Activated CD8-positive, alpha-beta memory T cell treated with anti-CD3 and anti-CD28 coated beads, Interleukin-2, amount 50 U/mL, for 1 hour (primary cell): Measurements from ENCODE around the gene KCNH2.

Experiments used
- DNase-seq: peaks from one replicate; pipeline ENCODE4 v3.0.0-alpha.2; 2020; ENCODE audit errors: extremely low read depth

KCNH2 gene

DNA sequence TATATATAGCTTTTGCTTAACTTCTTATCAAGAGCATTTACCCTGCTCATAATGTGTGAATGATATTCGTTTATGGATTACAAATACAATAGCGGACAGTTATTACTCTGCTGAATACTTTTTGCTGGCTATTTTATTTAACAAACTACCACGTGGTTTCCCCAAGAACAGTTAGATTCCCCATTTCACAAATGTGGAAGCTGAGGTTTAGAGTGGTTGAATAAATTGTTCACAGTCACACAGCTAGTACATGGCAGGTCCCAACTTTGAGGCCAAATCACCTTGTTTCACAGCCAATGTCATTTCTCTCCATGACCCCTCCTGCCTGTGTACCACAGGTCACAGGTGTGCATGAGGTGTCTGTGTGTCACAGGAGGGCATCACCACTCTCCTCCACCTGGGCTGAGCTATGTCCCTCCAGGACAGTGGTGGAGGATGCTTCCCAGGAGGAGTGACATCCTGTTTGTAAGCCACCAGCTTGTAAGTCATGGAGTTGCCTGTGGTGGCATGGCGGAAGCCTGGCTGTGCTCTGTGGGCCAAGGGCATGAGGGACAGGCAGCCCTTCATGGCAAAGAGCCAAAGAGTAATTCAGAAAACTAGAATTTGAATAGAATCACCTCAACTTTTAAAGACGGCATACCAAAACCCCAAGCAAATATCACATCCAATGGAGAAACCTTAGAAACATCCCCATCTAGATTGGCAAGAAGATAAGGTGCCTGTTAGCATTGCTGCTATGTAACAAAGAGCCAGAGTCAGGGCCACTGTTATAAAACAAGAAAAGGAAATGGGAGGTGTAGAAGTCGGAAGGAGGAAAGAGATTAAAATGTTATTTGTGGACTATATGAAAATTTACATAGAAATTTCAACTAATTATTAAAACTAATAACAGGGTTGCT is 73.9 kb downstream of the KCNH2 start:
- no peak for DNase-seq

DNA sequence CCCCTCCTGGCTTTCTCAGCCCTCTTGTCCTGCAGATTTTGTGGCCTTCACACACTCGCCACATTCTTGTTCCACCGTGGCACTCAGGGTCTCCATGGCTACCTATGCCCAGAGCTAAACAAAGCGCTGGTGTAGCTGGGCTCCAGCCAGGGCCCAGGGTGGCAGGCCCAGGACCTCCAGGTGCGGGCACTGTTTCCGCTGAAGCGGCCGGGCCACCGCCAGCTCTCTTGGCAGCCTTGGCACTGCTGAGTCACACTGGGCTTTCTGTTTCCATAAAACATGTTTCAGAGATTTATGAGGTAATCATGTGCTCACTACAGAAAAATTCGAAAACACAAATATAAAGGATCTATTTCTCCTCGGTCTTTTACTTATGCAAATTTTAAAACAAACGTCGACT is 74.5 kb downstream of the KCNH2 start:
- no peak for DNase-seq

DNA sequence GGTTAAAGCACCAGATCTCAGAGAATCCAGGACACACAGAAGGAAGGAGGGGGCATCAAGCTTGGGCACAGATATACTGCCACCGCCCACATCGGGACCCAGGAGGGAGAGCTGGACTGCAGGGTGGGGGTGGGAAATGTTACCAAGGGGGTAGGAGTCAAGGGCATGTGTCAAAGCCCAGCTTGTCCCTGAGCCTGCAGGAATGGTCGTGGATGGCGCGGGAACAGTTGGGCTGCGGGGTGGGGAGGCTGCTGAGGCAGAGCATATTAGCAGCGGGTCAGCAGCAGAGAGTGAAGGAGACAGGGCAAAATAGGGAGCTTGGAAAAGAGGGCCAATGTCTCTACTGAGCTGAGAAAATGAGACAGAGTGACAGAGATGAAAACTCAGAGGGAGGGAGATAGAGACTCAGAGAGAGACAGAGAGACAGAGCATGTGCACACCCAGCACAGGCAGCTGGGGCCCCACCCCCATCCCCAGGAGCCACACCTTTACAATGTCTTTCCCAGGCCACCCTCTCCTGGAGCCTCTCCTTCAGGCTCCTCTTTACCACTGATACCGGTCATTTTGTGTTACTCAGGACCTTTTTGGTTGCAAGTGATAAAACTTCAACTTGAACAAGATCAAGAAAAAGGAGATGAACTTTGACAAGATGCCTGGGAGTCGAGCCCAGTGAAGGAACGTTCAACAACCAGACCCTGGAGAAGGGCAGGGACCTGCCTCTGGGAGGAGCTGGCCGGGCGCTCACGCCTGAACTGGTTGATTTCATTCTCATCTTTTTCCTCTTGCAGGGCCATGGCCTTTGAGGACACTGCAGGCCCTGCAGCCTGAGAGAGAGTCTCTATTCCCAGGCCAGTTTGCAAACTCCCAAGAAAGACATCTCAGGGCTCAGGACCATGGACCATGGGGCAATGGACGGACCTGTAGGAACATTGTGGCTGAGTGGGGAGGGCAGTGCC is 75.8 kb downstream of the KCNH2 start:
- DNase-seq = no peak

DNA sequence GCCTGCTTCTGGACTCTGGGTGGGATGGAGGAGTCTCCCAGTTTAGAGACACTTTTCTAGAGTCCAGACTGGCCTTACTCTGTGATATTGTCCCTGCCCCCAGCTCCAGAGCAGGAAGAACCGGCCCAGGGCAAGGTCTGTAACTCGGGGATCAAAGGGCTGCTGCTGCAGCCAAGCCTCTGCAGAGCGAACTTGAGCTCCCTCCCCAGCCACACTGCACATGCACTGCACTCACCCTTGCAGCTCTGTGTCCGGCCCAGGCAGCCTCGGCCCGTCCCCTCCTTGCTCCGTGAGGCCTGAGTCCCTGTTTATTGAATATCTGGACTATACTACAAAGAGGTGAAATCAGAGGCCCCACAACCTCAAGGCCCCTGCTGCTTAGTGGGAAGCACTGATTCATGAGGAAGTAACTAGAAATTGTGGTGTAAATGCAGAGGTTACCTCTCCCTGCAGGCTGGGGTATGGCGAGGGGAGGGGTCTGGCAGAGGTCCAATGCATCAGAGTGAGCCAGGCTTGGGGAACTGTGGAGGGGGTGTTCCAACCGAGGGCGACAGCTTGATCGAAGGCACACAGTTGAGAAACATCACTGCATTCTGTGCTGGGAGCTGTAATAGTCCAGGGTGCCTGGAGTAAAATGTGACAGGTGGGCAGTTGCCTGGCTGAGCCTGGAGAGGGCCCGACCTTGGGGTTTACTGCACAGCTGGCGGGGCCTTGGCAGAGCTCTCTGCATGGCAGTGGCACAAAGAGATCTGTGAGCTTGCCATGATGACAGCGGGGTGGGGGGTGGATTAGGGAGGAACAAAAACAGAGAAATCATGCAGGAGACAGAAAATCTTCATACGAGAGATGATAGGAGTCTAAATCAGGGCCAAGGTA is 76.7 kb downstream of the KCNH2 start:
- no peak for DNase-seq

DNA sequence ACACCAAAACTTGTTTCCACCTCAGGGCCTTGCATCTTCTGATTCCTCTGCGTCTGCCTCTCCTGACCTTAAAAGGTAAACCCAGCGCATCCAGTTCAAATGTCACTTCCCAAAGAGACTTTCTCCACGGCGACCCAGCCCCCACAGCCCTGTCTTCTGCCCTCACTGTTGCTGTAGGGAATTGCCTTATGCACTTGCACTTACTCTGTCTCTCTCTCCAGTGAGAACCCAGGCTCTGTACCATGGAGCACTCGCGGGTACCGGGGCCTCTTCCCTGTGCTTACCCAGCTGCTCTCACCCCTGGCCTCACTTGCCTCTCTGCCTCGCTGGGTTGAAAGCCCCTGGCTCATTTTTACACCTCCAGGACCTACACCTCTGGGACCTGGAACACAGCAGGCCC is 77.4 kb downstream of the KCNH2 start:
- no peak for DNase-seq

DNA sequence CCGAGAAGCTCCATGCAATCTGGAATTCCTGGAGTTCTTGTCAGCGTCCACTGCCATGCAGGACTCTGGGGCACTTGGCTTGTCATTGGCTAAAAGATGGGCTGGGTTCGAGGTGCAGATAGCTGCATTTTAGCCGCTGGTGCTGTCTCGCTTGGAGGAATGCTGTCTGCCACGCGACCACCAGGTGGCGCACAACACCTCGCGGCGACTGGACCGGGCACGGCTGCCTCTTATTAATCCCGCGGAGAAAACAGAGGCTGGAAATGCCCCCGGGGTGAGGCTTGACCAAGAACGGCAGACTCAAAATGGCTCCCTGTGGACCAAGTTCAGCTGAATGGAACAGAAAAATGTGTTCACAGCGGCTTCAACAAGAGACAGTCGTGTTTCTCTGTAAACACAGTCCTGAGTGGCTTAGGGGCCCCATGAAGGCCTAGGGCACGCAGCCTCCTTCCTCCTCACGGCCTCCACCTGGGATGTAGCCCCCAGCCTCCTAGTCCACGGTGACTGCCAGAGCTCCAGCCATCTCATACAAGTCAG is 79.6 kb downstream of the KCNH2 start:
- DNase-seq = no peak

DNA sequence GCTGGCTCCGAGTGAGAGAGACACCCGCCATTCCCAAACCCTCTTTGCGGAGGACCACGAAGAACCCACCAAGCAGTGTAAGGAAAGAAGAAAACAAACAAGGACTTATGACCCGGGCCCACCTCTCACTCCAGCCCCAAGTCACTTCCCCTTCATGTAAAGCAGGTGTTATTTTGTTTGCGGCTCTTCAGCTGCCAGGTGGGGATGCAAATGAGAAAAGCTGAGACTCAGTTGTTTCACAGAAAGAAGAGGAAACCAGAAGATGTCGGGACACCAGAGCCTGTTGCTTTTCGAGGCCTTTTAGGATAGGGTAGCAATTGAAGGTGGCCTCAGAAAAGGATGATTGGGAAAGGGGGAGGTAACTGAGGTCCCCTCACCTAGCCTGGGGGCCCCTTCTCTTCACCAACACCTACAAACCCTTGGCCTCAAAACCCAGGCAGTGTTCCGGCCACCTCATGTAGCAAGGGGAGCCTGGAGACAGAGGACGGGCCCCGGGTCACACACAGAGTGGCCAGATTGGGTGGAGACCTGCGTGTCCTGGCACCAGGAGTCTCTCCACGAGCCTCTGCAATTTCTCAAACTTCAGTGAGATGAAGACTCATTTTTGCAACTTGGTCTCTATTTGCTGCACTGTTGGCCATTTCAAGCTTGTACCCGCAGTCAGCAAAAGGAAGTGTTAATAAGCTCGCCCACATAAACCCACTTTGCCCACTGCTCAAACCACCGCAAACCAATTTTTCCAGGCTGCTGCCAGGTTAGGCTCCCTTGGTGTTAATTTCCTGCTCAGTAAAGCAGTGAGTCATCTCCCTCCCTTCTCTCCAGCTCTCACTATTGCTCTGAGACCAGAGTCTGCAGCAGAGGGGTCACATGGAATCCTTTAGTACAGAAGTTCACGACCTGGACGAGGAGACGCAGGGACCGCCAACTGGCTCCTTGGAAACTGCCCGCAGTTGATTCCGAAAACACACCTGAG is 80.3 kb downstream of the KCNH2 start:
- DNase-seq = no peak

DNA sequence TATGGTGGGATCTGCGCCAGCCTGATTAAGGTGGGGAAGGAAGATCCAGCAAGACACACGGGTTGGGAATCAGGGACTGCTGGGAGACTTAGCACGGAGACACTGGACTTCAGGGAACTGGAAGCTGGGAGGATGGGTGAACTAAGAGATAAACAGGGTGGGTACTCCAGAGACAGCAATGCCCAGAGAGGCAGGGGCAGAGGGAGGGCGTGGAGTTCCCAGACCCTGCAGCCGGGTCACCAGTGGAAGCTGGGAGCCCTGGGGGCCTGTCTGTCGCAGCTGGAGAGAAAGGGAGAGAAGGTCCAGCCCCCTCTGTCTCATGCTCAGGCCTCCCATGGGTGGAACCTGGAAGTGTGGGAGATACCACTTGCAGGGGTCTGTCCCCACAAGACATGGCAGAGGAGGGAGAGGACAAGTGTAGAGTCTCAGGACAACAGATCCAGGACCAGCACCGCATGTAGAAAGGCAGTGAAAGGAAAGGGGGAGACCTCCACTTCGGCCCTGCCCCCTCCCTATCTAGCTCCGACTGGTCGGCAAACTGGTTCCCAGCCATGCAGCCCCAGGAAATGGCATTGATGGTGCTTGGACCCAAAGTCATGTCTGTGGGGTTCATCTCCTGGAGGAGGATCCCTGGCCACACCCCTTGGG is 81.4 kb downstream of the KCNH2 start:
- no peak for DNase-seq

DNA sequence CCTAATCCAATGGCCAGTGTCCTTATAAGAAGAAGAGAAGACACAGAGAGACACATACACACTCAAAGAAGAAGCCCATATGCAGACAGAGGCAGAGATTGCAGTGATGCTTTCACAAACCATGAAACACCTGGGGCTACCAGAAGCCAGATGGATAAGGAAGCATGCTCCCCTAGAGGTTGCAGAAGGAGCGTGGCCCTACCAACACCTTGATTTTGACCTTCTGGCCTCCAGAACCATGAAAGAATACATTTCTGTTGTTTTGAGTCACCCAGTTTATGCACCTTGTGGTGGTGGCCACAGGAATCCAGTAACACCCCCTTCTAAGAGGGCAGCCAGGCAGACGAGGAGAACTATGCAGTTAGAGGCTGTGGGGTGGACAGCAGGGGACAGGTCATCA is 82.3 kb downstream of the KCNH2 start:
- DNase-seq = no peak
